Urothelium cell line (cell line): ENCODE data around the gene GLOD5.

ENCODE experiments used
- DNase-seq: peaks from one replicate; pipeline ENCODE4 v3.0.0; 2011; ENCODE audit warnings: low spot score, mixed read lengths
- FAIRE-seq: peaks from 2 replicates; lab custom pipeline; 2011; peaks lifted over from hg19 to GRCh38; lab: Jason Lieb, UNC

Gene GLOD5

DNA sequence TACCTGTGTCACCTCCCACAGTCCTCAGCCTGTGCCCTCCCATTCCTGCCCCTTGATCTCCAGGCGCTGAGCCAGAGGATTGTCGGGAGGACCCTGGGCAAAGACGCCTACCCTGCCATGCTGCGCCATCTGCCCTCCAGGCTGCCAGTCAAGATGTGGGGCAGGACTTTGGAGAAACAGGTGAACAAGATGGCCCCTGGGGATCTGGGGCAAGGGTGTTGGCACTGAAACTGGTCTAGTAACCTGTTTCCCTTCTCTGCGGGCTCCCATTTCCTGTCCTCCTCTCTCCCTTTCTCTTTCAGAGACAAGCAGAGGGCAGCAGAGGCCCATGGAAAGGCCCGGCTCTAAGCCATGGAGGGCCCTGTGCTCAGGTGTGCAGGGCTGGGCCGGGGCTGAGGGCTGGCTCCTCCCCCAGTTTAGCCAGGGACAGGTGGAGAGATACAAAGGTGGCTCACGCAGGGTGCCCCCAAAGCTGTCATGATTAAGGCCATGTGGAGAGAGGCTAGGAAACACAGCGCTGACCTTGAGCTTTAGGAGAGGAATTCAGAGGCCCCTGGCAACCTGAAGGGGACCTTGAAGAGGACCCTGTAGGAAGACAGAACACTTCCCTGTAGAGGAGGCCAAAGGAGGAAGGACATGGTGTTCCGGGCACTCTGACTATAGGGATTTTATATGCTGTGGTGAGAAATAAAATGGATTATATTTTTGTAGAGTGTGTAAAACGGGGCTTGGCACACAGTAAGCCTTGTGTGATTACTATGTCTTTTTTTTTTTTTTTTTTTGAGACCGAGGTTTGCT, at the start of gene GLOD5:
TSS of gene GLOD5 (plus strand) at position 74 of the 798 bp plus-strand sequence. CDS start at position 118, 44 bp downstream.
- DNase-seq = peak; percentile 26
- no peak for FAIRE-seq

DNA sequence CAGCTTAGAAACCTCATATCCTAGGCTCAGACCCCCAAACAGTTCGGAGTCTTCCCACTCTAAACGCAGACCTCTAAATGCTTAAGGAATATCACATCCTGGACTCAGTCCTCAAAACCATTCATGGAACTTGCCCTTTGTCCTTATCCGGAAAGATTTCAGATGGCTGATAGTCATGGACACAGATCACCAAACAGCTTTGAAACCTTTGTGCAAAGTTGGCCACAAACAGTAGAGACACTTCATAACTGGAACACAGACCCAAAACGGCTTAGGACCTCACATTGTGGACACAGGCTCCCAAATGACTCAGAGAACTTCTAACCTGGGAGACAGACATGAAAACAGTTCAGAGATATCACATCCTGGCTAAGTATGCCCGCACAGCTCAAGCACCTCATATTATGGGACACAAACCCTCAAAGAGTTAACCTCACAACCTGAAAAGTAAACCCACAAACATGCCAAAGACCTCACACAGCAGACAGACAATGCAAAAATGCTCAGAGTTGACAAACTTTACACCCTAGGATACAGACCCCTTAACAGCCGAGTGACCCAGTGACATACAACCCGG, 49.5 kb upstream of the GLOD5 start:
- FAIRE-seq (no peak), DNase-seq (no peak)

DNA sequence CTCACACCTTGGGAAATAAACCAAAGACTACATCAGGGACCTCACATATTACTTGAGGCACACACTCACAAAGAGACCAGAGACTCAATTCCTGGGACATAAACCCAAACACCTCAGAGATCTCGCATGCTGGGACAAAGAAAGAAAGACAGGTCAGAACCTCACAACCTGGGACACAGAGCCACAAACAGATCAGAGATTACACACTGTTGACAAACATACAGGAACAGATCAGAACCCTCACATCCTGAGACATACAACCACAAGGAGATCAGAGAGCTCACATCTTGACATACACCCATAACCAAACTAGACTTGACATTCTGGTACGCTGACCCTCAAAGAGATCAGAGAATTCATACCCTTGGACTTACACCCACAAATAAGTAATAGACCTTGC, 47.7 kb upstream of the GLOD5 start:
- DNase-seq (no peak), FAIRE-seq (no peak)

DNA sequence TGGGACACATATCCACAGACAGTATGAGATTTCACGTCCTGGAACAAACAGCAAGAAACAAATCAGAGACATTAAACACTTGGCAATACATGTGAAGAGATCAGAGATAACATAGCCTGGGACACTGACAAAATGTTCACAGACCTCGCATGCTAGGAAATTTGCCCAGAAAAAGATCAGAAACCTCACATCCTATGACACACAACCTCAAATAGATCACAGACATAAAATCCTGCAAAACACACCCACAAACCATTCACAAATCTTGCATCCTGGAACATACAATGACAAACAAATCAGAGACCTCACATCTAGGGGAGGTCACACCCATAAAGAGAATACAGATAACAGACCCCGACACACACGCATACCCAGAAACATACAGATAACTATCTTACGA, 47.0 kb upstream of the GLOD5 start:
- FAIRE-seq = no peak
- no peak for DNase-seq

DNA sequence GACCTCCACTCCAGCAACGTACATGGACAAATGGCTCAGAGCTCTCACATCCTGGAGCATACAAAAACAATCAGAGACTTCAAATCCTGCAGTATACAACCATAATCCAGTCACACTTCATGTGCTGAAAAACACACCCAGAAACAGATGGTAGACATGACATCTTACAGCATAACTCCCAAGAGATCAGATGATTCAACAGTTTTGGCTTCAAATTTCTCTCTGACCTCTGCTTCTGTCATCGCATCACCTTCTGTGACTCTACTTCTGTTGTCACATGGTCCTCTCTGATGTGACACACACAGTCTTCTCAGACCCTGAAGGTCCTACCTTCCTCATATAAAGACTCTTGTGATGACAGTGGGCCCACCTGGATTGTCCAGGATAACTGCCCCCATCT, 46.5 kb upstream of the GLOD5 start:
- DNase-seq (no peak), FAIRE-seq (no peak)

DNA sequence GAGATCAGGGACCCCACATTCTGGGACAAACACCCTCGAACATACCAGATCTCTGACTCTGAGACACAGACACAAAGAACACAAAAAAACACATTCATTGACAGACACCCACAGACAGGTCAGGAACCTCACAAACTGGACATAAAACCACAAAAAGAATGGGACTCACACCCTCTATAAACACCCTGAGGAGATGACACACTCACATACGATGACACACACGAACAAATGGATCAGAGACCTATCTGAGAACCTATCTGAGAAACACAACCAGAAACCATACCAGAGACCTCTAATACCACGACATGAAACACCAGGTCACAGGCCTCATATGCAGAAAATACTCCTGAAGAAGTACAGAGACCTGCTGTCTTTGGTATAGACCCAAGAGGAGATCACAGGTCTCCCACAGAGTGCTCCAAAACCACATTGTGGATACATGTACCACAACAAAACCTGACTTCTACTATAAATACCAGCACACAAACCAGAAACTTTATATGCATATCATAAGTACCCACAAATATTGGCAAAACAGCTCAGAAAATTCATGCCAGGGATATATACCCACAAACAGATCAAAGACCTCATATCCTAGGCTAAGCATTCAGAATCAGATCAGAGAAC, 45.6 kb upstream of the GLOD5 start:
- FAIRE-seq (no peak), DNase-seq (no peak)

DNA sequence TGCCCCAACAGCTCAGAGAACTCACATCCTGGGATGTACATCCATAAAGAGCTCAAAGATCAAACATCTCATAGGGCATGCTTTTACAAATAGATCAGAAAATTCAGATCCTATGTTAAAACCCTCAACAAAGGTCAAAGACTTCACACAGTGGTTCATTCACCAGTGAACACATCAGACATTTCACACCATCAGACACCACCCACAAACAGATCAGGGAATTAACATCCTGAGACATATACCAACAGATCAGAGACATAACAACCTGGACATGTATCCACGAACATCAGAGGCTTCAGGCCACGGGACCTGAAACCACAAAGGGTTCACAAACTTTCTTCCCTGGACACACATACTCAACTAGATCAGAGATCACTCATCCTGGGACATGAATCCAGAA, 41.6 kb upstream of the GLOD5 start:
- FAIRE-seq (no peak), DNase-seq (no peak)

DNA sequence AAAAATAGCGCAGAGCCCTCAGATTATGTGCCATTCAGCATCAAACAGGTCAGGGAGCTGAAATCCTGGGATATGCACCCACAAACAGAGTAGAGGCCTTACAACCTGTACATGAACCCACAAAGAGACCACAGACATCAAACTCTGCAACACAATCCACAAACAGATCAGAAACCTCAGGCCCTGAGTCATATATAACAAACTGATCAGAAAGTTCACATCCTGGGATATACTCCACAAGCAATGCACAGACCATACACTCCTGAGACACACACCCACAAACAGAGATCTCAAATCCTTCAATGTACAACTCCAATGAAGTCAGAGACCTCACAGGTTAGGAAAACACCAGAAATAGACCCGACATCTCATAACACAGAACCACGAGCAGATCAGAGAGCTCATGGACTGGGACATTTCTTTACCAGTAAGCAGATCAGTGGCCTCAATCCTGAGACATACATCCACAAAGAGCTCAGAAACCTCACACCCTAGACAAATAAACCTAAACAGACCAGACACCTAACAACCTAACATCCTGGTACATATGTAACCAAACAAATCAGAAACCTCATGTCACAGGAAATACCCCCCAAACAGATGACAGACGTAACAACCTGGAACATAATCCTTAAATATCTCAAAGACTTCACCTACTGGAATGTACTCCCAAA, 40.8 kb upstream of the GLOD5 start:
- FAIRE-seq (no peak), DNase-seq (no peak)

DNA sequence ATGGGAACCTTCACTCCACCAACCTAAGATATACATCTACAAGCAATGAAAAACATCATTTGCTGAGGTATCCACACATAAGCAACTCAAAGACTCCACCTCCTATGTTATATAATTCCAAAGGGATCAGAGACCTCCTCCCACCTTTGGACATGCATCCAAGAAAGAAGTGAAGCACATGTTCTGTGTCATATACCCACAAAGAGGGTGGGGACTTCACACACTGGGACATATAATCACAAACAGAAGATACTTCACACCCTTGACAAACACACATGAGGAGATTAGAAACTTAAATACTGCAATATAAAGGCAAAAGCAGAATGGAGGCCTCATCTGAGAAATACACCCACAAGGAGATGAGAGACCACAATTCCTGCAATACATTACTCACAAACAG, 39.6 kb upstream of the GLOD5 start:
- FAIRE-seq = no peak

DNA sequence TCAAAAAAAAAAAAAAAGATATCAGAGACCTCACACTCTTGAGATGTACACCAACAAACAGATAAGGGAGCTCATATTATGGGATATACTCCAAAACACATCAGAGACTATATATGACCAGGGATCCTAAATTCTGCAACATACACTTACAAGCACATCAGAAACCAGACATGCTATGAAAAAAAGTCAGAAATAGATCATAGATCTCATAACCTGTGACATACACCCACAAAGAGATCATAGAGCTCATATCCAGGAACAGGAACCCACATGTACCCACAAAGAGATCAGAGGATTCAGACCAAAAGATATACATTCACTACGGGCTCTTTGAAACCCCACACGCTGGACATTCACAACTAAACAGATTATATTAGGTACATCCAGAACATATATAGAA, 35.0 kb upstream of the GLOD5 start:
- no peak for FAIRE-seq
- DNase-seq = no peak

More for the DNA sequence above, 39.6 kb upstream of the GLOD5 start:
- DNase-seq = no peak

DNA sequence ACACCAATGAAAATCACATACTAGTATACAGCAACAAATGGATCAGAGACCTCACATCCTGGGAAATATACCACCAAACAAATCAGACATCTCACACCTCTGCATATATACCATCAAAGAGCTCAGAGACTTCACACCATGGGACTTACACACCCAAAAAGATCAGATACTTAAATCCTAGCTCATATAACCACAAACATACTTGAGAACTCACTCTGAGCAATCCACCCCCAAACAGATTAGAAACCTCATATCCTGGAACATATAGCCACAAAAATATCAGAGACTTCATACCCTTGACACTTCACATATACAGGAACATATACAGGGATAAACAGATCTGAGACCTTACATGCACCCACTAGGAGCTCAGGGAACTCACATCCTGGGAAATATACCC, 32.9 kb upstream of the GLOD5 start:
- no peak for FAIRE-seq
- DNase-seq = no peak

DNA sequence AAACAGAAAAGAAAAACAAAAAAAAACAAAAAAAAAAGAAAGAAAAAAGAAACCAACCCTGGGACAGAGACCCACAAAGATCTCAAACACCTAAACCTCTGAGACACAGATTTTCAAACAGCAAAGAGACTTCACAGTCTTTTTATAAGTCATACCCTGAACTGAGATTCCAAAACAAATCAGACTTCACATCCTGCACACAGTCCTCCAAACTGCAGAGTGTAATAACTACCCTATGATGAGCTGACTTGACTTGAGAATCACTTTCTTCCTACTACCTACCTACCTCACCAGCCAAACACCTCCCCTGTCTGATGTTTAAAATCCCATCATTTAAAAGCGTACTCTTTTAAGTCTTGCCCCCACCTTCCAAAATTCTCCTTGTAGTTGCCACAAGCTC, 25.2 kb upstream of the GLOD5 start:
- FAIRE-seq (no peak), DNase-seq (no peak)

DNA sequence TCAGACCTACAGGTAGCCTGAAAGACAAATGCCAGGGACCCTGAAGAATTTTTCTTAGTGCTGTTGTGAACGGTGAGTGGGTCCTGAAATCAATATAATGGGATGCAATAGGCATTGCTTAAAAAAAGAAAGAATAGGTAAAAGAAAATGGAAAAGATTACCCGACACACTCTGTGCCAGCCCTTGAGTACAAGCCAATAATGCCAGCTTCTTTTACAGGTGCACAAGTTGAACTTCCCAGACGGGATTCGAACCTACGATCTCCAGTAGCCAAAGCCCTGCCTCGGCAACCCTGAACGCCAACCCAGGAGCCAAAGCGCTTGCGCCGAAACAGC, 24.7 kb upstream of the GLOD5 start:
- DNase-seq (no peak), FAIRE-seq (no peak)

DNA sequence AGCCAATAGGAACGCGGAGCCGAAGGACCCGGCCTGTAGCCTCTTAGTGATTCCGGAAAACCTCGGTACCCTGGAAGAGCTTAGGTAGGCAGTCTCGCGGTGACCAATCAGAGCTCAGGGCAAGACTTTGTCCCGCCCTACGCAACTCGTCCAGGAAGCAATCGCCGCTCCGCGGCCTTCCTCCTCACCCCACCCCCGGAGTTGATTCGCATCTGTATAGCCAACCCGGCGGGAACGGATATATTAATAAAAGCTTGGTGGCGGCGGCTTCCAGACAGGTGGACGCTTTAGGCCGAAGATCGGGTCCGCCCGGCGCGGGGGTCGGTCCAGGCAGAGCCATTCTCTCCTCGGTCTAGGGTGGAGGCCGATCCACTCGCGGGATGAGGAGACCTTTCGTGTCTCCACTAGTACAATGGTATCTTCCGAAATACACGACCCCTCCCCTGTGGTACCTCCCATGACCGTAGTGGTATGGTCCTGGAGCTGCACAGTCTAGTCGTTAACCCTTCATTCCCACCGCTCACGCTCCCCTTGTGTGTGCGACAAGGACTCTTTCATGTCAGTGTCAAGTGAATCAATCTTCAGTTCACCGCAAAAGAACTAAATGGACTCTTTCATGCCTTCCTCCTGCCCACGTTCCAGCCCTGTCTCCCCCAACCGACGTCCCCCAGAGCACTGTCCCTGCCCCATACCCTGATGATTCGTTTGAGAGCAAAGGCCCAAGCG, 24.2 kb upstream of the GLOD5 start:
- peak; percentile 96 for DNase-seq
- no peak for FAIRE-seq

DNA sequence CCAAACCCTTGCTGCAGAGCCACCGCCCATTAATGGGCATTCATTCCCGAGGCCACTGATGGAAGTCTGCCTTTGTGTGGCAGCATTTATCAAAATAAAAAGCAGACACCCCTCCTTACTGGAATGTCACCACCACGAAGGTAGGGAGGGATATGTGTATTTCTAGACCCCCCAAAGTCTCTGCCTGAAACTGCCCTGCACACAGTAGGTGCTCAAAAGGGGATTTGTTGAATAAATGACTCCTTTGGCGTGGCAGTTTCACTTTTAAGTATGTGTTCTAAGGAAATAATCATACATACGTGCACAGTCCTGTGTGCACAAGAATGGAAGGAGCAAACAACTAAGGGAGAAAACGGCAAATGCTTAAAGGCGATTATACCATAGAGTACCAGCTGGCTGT, 23.6 kb upstream of the GLOD5 start:
- no peak for FAIRE-seq
- DNase-seq = no peak

DNA sequence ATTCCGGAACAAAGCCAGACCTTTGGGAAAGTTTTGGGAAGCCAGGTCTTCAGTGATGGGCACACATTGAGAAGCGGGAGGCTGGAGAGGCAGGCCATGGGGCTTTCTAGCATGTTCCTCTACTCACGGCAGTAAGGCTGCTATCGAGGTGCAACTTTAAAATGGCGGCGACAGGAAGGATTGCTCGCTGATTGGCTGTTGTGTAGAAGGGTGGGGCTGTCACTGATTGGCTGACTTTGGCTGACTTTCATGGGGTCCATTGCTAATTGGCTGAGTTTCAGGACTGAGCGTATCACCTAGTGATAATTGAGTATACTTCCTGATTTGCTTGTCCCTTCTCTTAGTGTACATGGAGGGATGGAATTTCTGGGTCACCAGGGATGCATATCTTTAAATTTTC, 19.7 kb upstream of the GLOD5 start:
- no peak for FAIRE-seq
- no peak for DNase-seq

DNA sequence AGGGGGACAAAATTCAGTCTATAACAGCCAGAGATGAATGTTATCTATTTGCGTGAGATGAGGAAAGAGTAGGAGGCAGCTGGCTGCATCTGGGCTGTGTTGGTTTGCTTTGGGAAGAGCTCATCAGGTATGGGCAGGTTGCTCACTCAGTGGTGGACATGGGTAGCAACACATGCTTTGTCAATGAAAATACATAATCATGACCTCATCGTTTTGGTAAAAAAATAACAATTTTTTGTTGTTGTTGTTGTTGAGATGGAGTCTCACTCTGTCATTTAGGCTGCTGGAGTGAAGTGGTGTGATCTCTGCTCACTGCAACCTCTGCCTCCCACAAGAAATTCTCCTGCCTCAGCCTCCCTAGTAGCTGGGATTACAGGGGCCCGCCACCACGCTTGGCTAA, 16.3 kb upstream of the GLOD5 start:
- FAIRE-seq = no peak
- DNase-seq = no peak

DNA sequence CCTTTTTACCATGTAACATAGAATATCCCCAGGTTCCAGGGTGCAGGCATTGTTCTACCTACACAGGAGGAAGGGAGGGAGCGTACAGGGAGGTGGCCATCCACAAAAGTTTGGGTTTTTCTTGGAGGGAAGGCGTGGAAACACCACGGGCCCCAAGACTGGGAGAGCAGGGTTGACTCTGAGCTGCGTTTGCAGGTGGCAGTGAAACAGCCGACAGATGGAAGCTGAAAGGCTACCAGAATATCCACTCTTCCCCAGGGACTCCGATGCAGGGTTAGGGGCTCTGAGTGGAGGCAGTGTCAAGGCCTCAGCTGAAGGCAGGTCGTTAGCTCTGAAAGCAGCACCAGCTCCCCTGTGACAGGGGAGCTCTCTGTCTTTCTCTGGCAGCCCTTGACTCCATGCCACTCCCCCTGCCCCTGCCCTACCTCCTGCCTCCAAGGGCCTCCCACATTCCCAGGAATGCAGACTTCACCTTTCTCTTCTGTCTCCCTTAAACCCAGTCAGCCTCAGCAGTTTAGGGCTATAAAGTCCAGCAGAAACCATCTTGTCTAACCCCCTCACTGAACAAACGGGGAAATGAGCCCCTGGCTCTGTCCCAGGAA, 14.0 kb upstream of the GLOD5 start:
- DNase-seq = no peak
- no peak for FAIRE-seq

DNA sequence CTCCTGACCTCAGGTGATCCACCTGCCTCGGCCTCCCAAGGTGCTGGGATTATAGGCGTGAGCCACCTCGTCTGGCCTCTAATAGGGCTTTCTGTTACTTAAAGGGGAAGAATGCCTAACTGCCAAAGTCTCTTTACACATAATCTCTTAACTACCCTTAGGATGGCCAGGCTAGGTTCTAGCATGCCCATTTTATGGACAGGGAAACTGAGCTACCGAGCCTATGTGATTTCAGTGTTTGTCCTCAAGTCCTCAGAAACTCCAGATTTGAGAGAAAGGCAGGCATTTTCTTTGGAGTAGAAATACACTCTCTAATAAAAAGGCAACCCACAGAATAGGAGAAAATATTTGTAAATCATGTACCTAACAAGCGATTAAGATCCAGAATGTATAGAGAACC, 12.4 kb upstream of the GLOD5 start:
- DNase-seq = no peak
- FAIRE-seq = no peak

DNA sequence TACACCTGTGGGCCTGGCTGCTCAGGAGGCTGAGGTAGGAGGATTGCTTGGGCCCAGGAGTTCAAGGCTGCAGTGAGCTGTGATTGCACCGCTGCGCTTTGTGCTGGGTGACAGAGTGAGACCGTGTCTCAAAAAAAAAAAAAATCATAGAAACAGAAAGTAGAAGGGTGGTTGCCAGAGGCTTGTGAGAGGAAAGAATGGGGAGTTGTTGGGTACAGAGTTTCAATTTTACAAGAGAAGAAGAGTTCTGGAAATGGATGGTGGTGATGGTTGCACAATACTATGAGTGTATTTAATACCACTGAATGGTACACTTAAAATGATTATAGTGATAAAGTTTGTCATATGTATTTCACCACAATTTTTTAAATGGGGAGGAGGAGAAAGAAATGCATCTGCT, 10.2 kb upstream of the GLOD5 start:
- no peak for DNase-seq
- no peak for FAIRE-seq

DNA sequence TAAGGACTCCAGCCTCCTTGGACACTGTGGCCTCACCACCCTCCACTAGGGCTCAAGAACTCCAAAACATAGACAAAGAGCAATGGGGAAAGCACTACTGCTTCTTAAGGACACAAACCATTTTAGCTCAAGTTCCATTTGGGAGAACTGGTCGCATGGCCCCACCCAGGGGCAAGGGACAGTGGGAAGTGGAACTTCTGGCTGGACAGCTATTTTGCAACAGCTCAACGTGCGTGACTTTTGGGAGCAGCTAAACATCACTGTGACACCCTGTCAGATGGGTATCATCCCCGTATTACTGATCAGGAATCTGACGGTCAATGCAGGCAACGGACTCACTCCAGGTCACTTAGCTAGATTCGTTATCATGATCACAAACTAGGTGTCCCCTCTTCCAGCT, 9.0 kb upstream of the GLOD5 start:
- no peak for DNase-seq
- FAIRE-seq = no peak
